HepG2 (cell line): ENCODE measurements around the gene CD4. TPM values are rescaled to one million over a fixed set of nuclear protein-coding genes. Genes with fewer than 3 reads are reported as not detected.

Experiments
- E2F5 ChIP-seq: sonication (generic); formaldehyde crosslinking; conservative IDR thresholded peaks from 2 replicates; pipeline ENCODE4 v1.4.0; 2020; ENCODE audit warnings: missing genetic modification reagents
- FOSL2 ChIP-seq: sonication (generic); formaldehyde crosslinking; IDR thresholded peaks from 2 replicates; pipeline ENCODE4 v1.4.0; 2020; ENCODE audit warnings: missing genetic modification reagents
- FOXA3 ChIP-seq: IDR thresholded peaks from 2 replicates; pipeline ENCODE4 v1.6.1; 2016; ENCODE audit warnings: missing genetic modification reagents, missing compliant biosample characterization
- HDAC6 ChIP-seq: fragments of 200-600 bp; sonication (generic); IDR thresholded peaks from 2 replicates; pipeline ENCODE4 v1.7.0; 2017; ENCODE audit warnings: mild to moderate bottlenecking, antibody characterized with exemption, low read length, low read depth
- HNF1B ChIP-seq: sonication (generic); formaldehyde crosslinking; IDR thresholded peaks from 2 replicates; pipeline ENCODE4 v1.5.1; 2020; ENCODE audit warnings: mild to moderate bottlenecking, moderate library complexity, missing genetic modification reagents
- MLLT10 ChIP-seq: sonication (generic); formaldehyde crosslinking; IDR thresholded peaks from 2 replicates; pipeline ENCODE4 v1.4.0; 2020; ENCODE audit warnings: missing genetic modification reagents
- PAWR ChIP-seq: sonication (generic); formaldehyde crosslinking; IDR thresholded peaks from 2 replicates; pipeline ENCODE4 v1.4.0; 2020; ENCODE audit warnings: missing genetic modification reagents, mild to moderate bottlenecking, borderline replicate concordance
- RARG ChIP-seq: sonication (generic); formaldehyde crosslinking; IDR thresholded peaks from 2 replicates; pipeline ENCODE4 v1.4.0; 2020; ENCODE audit warnings: low read depth, mild to moderate bottlenecking, missing genetic modification reagents
- RFXAP ChIP-seq: sonication (generic); formaldehyde crosslinking; IDR thresholded peaks from 2 replicates; pipeline ENCODE4 v1.4.0; 2020; ENCODE audit warnings: missing genetic modification reagents, borderline replicate concordance
- SP5 ChIP-seq: IDR thresholded peaks from 2 replicates; pipeline ENCODE4 v1.6.1; 2016; ENCODE audit warnings: low read depth, borderline replicate concordance
- TBP ChIP-seq: sonication (generic); formaldehyde crosslinking; IDR thresholded peaks from 2 replicates; pipeline ENCODE4 v1.5.0; 2020; ENCODE audit warnings: missing genetic modification reagents
- THAP9 ChIP-seq: sonication (generic); formaldehyde crosslinking; IDR thresholded peaks from 2 replicates; pipeline ENCODE4; 2020; ENCODE audit warnings: missing genetic modification reagents, mild to moderate bottlenecking, borderline replicate concordance
- YEATS2 ChIP-seq: sonication (generic); formaldehyde crosslinking; IDR thresholded peaks from 2 replicates; pipeline ENCODE4 v1.4.0; 2020; ENCODE audit warnings: missing genetic modification reagents, borderline replicate concordance
- ZBED4 ChIP-seq: sonication (generic); formaldehyde crosslinking; IDR thresholded peaks from 2 replicates; pipeline ENCODE4 v1.4.0; 2020; ENCODE audit warnings: missing genetic modification reagents, borderline replicate concordance
- ZFP36 ChIP-seq: fragments of 150-350 bp; IDR thresholded peaks from 2 replicates; pipeline ENCODE4 v1.6.1; 2018; ENCODE audit warnings: borderline replicate concordance, low read length, low read depth; ENCODE audit not compliant: partially characterized antibody
- polyA plus RNA-seq, 8 experiments: library from polyadenylated mRNA; depleted of rRNA in 3 of 8; stranded (reverse) in 7 of 8; unstranded in 1 of 8; fragments of >200 nt; fragmentation: Illumina TruSeq in 4 of 8; extraction: Trizol in 4 of 8; gene quantifications; 2 replicates each; pipeline versions ENCODE4 v1.2.1 to v1.2.3, GENCODE V29; 2011 to 2016; ENCODE audit warnings: low read depth in 4 of 8, missing spikeins in 1 of 8, mixed read lengths in 1 of 8; ENCODE audit not compliant: insufficient read depth in 1 of 8
- total RNA-seq, 5 experiments: library from RNA; depleted of rRNA; stranded (reverse); fragments of >200 nt; fragmentation: Illumina TruSeq; extraction: Trizol; gene quantifications; 2 replicates each; pipeline ENCODE4 v1.2.3, GENCODE V29; 2016; ENCODE audit warnings: low read depth in 1 of 5
- TF ChIP-seq, protein P1 (sequence below): sonication (generic); formaldehyde crosslinking; IDR thresholded peaks from 2 replicates; pipeline ENCODE4 v1.4.0; 2020; ENCODE audit warnings: missing genetic modification reagents

The CD4 gene
- total and polyA plus RNA-seq, 2 of the 13 experiments (the other 11 are each of a cell fraction or from before 2014, with no cell fraction given) = 0.07 to 0.95 TPM

DNA sequence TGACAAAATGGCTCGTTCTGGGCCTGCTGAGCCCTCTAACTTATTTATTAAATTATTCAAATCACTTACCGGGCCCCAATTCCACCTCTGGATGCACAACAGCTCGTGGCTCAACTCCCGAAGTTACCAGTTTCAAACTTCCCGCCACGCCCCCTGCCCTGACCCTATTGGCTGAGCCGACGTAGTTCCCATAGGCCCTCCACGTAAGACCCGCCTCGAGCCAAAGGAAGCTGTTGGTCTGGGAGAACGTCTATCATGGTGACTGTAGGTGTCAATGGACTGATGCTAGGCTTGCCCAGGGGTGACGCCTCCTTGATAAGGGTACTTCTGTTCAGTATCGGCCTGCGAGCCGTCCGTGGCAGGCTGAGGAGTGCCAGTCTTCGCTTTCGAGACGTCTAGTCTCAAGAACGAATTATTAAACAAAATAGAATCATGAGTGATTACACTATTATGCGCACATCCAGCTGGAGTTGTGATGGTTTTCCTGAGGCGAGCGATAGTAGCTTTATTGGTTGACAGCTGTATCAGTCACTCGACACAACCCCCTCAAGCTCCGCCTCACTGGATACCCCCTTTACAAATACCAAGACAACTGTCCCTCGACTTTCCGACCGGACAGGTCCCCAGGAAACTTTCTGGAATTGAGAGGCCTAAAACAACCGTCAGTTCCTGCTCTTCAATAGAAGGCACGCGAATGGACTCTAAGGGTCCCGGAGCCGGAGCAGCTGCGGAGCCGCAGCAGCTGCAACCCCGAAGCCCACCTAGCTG is 62.0 kb downstream of the CD4 start, which contains the start of gene CDCA3 (continued):
- no peak for TF ChIP-seq THAP9 (CRISPR knock-in tag)
- no peak for TF ChIP-seq ZBED4 (CRISPR knock-in tag)
- no peak; the same call in 1 of the 2 replicates for TF ChIP-seq RFXAP (CRISPR knock-in tag)
- TF ChIP-seq FOXA3 (CRISPR knock-in tag) = no peak
- TF ChIP-seq ZFP36 = no peak
- TF ChIP-seq SP5 (CRISPR knock-in tag) = no peak
- TF ChIP-seq YEATS2 (CRISPR knock-in tag) = no peak
- TF ChIP-seq TBP (CRISPR knock-in tag) = no peak
- no peak; the same call in 1 of the 2 replicates for TF ChIP-seq HNF1B (CRISPR knock-in tag)
- TF ChIP-seq PAWR (CRISPR knock-in tag) = no peak
- peak; percentile 98 for TF ChIP-seq E2F5 (CRISPR knock-in tag)
- no peak for TF ChIP-seq RARG (CRISPR knock-in tag)
- peak; percentile 20; the same call in 1 of the 2 replicates for TF ChIP-seq FOSL2 (CRISPR knock-in tag)
- no peak for TF ChIP-seq HDAC6
- no peak for TF ChIP-seq MLLT10 (CRISPR knock-in tag)
- TF ChIP-seq, protein P1, sequence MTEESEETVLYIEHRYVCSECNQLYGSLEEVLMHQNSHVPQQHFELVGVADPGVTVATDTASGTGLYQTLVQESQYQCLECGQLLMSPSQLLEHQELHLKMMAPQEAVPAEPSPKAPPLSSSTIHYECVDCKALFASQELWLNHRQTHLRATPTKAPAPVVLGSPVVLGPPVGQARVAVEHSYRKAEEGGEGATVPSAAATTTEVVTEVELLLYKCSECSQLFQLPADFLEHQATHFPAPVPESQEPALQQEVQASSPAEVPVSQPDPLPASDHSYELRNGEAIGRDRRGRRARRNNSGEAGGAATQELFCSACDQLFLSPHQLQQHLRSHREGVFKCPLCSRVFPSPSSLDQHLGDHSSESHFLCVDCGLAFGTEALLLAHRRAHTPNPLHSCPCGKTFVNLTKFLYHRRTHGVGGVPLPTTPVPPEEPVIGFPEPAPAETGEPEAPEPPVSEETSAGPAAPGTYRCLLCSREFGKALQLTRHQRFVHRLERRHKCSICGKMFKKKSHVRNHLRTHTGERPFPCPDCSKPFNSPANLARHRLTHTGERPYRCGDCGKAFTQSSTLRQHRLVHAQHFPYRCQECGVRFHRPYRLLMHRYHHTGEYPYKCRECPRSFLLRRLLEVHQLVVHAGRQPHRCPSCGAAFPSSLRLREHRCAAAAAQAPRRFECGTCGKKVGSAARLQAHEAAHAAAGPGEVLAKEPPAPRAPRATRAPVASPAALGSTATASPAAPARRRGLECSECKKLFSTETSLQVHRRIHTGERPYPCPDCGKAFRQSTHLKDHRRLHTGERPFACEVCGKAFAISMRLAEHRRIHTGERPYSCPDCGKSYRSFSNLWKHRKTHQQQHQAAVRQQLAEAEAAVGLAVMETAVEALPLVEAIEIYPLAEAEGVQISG (CRISPR knock-in tag) = no peak
